PC-9 (cell line): ENCODE results near the gene DELE1.

Source experiments
- EZH2 ChIP-seq: fragments of 200-600 bp; sonication (generic); IDR thresholded peaks from 2 replicates; pipeline ENCODE4 v1.8.0; 2017; ENCODE audit warnings: antibody characterized with exemption, low read depth
- TF ChIP-seq, protein P1 (sequence below): fragments of 200-600 bp; sonication (generic); conservative IDR thresholded peaks from 2 replicates; pipeline ENCODE4 v1.6.1; 2017; ENCODE audit warnings: mixed run types, antibody characterized with exemption, mild to moderate bottlenecking, moderate library complexity

DNA sequence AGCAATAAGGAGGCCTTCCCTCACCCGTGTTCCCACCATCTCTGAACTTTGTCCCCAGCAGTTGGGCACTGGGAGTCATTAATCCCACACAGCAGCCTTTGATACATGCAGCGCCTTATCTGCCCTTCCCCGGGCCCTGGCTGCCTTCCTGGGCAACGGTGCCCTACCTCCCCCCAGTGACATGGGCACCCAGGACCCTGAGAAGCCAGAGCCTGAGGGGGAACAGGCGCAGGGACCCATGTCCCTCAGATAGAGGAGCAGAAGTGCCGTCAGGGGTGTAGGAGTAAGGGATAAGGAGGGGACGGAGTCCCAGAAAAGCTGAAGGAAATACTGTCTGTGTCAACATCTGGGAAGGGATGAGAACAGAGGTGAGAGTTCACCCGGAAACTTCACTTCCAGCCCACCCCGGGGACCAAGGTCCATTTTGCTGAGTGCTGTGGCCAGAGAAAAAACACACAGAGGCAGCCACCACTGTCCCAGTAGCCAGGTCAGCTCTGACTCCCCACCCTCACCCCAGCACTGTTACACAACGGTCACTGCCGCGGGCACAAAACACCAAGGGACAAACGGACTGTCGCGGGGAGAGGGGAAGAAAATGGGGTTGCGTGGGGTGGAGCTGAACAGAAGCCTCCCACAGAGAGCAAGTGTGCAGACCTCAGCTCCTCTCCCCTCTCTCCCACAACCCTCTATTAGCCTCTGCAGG lies 49.3 kb upstream of the DELE1 start:
- TF ChIP-seq, protein P1, sequence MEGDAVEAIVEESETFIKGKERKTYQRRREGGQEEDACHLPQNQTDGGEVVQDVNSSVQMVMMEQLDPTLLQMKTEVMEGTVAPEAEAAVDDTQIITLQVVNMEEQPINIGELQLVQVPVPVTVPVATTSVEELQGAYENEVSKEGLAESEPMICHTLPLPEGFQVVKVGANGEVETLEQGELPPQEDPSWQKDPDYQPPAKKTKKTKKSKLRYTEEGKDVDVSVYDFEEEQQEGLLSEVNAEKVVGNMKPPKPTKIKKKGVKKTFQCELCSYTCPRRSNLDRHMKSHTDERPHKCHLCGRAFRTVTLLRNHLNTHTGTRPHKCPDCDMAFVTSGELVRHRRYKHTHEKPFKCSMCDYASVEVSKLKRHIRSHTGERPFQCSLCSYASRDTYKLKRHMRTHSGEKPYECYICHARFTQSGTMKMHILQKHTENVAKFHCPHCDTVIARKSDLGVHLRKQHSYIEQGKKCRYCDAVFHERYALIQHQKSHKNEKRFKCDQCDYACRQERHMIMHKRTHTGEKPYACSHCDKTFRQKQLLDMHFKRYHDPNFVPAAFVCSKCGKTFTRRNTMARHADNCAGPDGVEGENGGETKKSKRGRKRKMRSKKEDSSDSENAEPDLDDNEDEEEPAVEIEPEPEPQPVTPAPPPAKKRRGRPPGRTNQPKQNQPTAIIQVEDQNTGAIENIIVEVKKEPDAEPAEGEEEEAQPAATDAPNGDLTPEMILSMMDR, result no peak
- no peak for TF ChIP-seq EZH2
